K562 (cell line): ENCODE results near the gene NODAL. TPM values are rescaled to one million over a fixed set of nuclear protein-coding genes. Genes with fewer than 3 reads are reported as not detected.

Experiments used
- ATF4 ChIP-seq: fragments of 450-650 bp; formaldehyde crosslinking; IDR thresholded peaks from 2 replicates; pipeline ENCODE4 v1.4.0; 2022; ENCODE audit warnings: mild to moderate bottlenecking, moderate library complexity
- KAT7 ChIP-seq: sonication (generic); formaldehyde crosslinking; IDR thresholded peaks from 2 replicates; pipeline ENCODE4 v1.8.0; 2022; ENCODE audit warnings: missing genetic modification reagents, mild to moderate bottlenecking, borderline replicate concordance
- NRF1 ChIP-seq, 2 experiments: fragments of 450-650 bp; IDR thresholded peaks in 1 of 2; conservative IDR thresholded peaks in 1 of 2; 2 replicates each; pipeline ENCODE4 v1.6.1; 2014; ENCODE audit warnings: mild to moderate bottlenecking in 2 of 2
- PML ChIP-seq: IDR thresholded peaks from 2 replicates; pipeline ENCODE4 v1.6.1; 2012; ENCODE audit warnings: low read length, inconsistent platforms
- POLR2A ChIP-seq: fragments of 450-650 bp; conservative IDR thresholded peaks from 2 replicates; pipeline ENCODE4 v1.6.1; 2016
- POLR2AphosphoS5 ChIP-seq: IDR thresholded peaks from 2 replicates; pipeline ENCODE4 v1.6.1; 2011; ENCODE audit warnings: mild to moderate bottlenecking, low read depth, low read length, moderate library complexity; ENCODE audit not compliant: control insufficient read depth, insufficient read depth
- SAP30 ChIP-seq: fragments of 200-600 bp; sonication (generic); IDR thresholded peaks from 2 replicates; pipeline ENCODE4 v1.6.1; 2012; ENCODE audit warnings: borderline replicate concordance, low read depth, mild to moderate bottlenecking, moderate library complexity, low read length, control low read depth, inconsistent platforms; ENCODE audit not compliant: insufficient read depth, poor library complexity, severe bottlenecking
- SIN3B ChIP-seq: fragments of 450-650 bp; IDR thresholded peaks from 2 replicates; pipeline ENCODE4 v1.6.1; 2017; ENCODE audit warnings: low read depth, mild to moderate bottlenecking, moderate library complexity
- ZBTB11 ChIP-seq, 3 experiments: fragments of 200-800 bp in 1 of 3; fragments of 250-450 bp in 1 of 3; fragments of 450-650 bp in 1 of 3; sonication (Bioruptor Pico) in 1 of 3; sonication (Bioruptor generic) in 1 of 3; formaldehyde crosslinking in 1 of 3; IDR thresholded peaks; 2 replicates each; pipeline versions ENCODE4 v1.6.1 to v1.8.0; 2016 to 2022; ENCODE audit warnings: mild to moderate bottlenecking in 2 of 3, missing genetic modification characterization in 2 of 3, missing compliant biosample characterization in 1 of 3, moderate library complexity in 1 of 3
- ZNF639 ChIP-seq, 2 experiments: fragments of 200-800 bp in 1 of 2; sonication (Bioruptor generic) in 1 of 2; sonication (generic) in 1 of 2; formaldehyde crosslinking in 1 of 2; IDR thresholded peaks in 1 of 2; conservative IDR thresholded peaks in 1 of 2; 2 replicates each; pipeline versions ENCODE4 v1.5.0 to v1.6.1; 2016 to 2020; ENCODE audit warnings: missing compliant biosample characterization in 1 of 2, missing genetic modification characterization in 1 of 2, missing genetic modification reagents in 1 of 2
- polyA plus RNA-seq, 8 experiments: library from polyadenylated mRNA; depleted of rRNA in 4 of 8; stranded (reverse) in 5 of 8; unstranded in 3 of 8; fragments of >200 nt; fragmentation: Nextera tagmentation in 2 of 8; fragmentation: Illumina TruSeq in 1 of 8; extraction: Ambion mirVana in 2 of 8; extraction: Trizol in 1 of 8; gene quantifications; 2 replicates each; pipeline versions ENCODE4 v1.2.1 to v1.2.3, GENCODE V29; 2011 to 2014; ENCODE audit warnings: inconsistent platforms in 1 of 8, missing spikeins in 1 of 8
- total RNA-seq, 7 experiments: library from RNA; depleted of rRNA in 6 of 7; stranded (reverse); fragments of >200 nt in 6 of 7; fragmentation: Illumina TruSeq in 2 of 7; extraction: Trizol in 2 of 7; gene quantifications; 2 replicates each; pipeline versions ENCODE4 v1.2.1 to v1.2.3, GENCODE V29; 2011 to 2021; ENCODE audit warnings: low replicate concordance in 1 of 7
- TF ChIP-seq, protein P1 (sequence below): sonication (generic); formaldehyde crosslinking; IDR thresholded peaks from 2 replicates; pipeline ENCODE4 v1.8.0; 2022; ENCODE audit warnings: mild to moderate bottlenecking, missing genetic modification reagents
- TF ChIP-seq, protein P2 (sequence below): sonication (generic); formaldehyde crosslinking; IDR thresholded peaks from 2 replicates; pipeline ENCODE4 v1.5.0; 2020; ENCODE audit warnings: missing genetic modification reagents

NODAL gene
- total and polyA plus RNA-seq, 9 of the 15 experiments (the other 6 are each of a cell fraction or from before 2014, with no cell fraction given), result not detected

DNA sequence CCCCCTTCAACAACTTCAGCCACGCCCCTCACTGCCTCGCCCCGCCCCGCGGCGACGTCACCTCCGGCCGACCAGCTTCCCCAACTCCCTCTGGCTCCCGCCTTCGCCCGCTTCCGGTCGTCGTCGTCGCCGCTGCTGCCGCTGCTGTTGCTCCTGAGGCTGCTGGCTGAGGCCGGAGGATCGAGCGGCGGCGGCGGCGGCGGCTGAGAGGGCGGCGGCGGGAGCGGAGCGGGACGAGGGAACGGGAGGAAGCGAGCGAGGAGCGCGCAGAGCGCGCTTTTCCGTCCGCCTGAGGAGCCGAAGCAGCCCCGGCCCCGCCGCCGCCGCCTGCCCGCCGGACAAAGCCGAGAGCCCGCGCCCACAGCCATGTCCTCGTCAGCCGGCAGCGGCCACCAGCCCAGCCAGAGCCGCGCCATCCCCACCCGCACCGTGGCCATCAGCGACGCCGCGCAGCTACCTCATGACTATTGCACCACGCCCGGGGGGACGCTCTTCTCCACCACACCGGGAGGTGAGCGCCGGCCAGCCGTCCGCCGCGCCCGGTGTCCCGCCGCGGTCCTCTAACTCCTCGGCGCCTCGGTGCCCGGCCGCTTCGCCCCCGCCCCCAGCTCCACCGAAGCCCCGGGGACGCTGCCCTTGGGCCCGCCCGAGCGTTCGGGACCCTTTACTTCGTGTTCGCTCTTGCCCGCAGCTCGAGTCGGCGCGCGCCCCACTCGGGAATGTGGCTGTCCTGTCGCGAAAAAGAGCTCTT, 37.3 kb downstream of the NODAL start, which contains the start of gene EIF4EBP2 (continued):
- TF ChIP-seq, protein P1, sequence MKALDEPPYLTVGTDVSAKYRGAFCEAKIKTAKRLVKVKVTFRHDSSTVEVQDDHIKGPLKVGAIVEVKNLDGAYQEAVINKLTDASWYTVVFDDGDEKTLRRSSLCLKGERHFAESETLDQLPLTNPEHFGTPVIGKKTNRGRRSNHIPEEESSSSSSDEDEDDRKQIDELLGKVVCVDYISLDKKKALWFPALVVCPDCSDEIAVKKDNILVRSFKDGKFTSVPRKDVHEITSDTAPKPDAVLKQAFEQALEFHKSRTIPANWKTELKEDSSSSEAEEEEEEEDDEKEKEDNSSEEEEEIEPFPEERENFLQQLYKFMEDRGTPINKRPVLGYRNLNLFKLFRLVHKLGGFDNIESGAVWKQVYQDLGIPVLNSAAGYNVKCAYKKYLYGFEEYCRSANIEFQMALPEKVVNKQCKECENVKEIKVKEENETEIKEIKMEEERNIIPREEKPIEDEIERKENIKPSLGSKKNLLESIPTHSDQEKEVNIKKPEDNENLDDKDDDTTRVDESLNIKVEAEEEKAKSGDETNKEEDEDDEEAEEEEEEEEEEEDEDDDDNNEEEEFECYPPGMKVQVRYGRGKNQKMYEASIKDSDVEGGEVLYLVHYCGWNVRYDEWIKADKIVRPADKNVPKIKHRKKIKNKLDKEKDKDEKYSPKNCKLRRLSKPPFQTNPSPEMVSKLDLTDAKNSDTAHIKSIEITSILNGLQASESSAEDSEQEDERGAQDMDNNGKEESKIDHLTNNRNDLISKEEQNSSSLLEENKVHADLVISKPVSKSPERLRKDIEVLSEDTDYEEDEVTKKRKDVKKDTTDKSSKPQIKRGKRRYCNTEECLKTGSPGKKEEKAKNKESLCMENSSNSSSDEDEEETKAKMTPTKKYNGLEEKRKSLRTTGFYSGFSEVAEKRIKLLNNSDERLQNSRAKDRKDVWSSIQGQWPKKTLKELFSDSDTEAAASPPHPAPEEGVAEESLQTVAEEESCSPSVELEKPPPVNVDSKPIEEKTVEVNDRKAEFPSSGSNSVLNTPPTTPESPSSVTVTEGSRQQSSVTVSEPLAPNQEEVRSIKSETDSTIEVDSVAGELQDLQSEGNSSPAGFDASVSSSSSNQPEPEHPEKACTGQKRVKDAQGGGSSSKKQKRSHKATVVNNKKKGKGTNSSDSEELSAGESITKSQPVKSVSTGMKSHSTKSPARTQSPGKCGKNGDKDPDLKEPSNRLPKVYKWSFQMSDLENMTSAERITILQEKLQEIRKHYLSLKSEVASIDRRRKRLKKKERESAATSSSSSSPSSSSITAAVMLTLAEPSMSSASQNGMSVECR, result peak; percentile 84
- TF ChIP-seq PML (peak; percentile 76; the same call in 1 of the 2 replicates), ZNF639 (CRISPR knock-in tag; conservative IDR thresholded peaks at IDR 0.05 in 1 of 2, IDR thresholded peaks at IDR 0.05 in 1 of 2) (peak in 1 of 2 experiments; percentile 84; a peak in 2 of 4 replicates), ZBTB11 (CRISPR knock-in tag; IDR thresholded peaks at IDR 0.05) (peak in 2 of 3 experiments; percentile 60 to 81; a peak in 4 of 6 replicates), KAT7 (CRISPR knock-in tag) (0 out of 2 replicates have a peak, but pooled peaks have one; percentile 51), ATF4 (CRISPR knock-in tag) (0 out of 2 replicates have a peak, but pooled peaks have one; percentile 10), NRF1 (conservative IDR thresholded peaks at IDR 0.05 in 1 of 2, IDR thresholded peaks at IDR 0.05 in 1 of 2) (peak in 1 of 2 experiments; percentile 32; a peak in 2 of 4 replicates), POLR2A (peak; percentile 92), SAP30 (peak; percentile 70), SIN3B (peak; percentile 70; the same call in 1 of the 2 replicates), POLR2AphosphoS5 (peak; percentile 97)
- TF ChIP-seq, protein P2, sequence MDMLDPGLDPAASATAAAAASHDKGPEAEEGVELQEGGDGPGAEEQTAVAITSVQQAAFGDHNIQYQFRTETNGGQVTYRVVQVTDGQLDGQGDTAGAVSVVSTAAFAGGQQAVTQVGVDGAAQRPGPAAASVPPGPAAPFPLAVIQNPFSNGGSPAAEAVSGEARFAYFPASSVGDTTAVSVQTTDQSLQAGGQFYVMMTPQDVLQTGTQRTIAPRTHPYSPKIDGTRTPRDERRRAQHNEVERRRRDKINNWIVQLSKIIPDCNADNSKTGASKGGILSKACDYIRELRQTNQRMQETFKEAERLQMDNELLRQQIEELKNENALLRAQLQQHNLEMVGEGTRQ, result no peak
